HuH-7 (cell line): ENCODE measurements around the gene CX3CR1.
"Not testable (repeated sequence)": the region's sequence is repeated elsewhere in the genome, so short reads cannot be mapped to it uniquely, and the experiment has no call there.

Experiments used
- DNase-seq: peaks from one replicate; pipeline ENCODE4 v3.0.0; 2011; ENCODE audit warnings: low spot score

Gene CX3CR1

DNA sequence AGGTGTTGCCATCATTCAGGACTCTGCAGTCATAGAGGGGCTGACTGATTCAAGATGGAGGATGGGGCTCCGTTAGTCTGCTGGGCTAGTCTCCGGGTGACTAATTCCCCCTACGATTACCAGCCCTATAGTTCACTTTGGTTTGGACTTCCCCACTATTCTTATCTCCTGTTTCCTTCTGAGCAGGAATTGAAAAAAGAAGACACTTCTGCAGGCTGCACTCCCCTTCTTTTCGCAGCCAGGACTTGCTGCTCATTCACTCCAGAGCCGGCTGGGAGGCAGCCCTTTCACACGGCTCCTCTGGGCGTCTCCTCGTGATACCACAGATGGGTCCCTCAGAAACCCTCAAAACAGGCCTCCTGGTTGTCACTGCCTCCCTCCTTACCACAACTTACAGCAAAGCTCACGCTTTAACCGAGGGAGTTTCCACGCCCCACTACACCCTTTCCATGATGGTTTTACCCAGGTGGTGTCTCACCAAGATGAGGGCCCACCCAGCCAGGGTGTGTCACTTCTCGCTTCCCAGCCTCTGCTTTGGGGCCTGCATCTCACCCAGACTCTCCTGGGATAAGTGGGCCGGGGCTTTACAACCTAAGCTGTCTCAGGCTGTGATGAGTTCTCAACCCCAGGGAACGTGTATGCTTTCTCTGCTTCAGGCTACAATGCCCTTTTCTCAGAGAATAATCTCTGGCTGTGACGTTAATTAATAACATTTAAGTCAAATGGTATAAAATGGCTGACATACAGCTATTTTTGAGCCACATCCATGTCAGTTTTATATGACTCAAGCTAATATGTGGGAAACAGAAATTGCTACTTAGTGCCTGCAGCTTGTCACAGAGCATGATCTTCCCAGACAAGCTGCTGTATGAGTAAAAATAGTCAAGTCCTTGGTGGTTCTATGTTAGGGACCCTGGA is 11.9 kb downstream of the CX3CR1 start:
- no peak for DNase-seq

DNA sequence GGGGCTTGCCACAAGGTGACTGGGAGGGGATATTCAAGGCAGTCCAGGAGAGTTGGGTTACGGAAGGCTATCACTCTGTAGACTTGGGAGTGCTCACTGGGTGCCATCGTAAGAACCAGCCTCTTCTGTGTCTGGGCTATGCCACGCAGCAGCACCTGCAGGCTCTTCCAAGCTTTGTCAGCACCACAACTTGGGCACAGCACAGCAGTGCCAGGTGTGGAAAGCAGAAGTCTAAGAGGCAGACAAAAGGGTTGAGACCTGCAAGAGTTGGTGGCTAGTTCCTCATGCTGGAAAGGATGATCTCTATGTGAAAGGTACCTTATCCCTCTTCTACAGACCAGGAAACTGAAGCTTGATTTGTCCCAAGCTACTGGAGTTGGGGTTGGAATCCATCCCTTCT is 15.8 kb downstream of the CX3CR1 start:
- DNase-seq: no peak

DNA sequence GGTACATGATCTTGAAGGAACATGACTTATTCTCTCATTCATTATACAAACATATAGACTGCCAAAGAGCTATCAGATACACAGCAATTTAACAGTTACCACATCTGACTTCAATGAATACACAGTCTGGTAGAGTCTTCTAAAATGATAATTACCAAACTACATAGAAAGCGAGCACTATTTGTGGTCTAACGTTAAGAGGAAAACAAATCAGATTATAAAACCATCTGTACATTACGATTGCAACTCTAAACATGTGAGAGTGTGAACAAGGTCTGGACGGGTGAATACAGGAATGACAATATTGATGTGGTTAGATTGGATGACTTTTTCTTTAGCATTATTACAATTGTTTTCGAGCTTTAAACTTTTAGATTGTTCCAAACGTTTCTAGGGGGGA is 16.3 kb downstream of the CX3CR1 start:
- DNase-seq: no peak

DNA sequence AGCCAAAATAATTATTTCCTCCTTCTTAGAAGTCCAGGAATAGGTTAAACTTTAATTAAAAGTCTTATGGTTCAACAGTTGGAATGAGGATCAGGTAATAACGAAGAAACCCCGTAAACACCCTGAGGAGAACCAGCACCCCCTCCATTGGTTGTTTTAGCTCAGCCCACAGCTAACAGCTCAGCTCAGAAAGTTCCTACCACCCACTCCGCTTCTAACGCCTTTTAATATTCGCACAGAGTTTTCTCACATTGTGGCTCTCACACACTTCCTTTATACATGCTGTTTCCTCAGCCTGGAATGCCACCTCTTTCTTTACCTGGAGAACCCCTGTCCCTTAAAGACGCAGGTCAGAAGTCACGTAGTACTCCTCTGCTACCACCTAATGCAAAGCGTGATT is 17.0 kb downstream of the CX3CR1 start:
- no peak for DNase-seq

DNA sequence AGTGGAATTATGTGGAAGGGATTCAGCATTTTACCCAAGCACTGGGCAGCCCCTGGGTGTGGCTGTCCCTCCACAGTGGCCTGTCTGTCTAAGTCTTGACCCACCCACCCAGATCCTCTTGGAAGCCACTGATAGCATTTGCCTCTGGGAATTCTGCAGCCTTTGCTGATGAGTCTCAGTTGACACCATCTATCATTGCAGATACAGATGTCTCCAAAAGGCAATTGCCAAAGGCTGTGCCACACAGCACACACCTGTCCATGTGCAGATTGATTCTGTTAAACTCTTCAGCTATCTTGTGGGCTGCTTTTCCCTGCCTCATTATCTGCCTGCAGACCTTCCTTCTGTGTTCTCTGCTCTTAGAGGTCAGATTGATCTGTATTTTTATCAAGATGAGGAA is 18.1 kb downstream of the CX3CR1 start:
- DNase-seq: no peak

DNA sequence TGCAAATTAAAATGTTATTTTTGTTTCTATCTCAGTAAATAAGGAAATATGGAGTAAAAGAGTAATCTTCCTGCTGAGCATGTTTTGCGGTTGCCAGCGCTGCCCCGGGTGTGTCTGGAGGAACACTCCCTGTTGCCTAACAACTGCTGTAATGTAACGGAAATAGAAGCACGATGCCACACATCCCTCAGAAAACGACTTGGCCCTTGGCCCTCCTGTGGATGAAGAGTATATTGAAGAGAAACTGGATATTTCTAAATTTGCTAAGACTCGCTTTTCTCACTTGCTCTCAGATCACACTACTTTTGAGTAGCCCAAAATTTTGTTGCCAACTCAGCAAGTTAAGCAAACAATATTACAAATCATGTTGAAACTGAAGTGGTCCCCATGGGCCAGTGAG is 18.9 kb downstream of the CX3CR1 start:
- peak; percentile 45 for DNase-seq

DNA sequence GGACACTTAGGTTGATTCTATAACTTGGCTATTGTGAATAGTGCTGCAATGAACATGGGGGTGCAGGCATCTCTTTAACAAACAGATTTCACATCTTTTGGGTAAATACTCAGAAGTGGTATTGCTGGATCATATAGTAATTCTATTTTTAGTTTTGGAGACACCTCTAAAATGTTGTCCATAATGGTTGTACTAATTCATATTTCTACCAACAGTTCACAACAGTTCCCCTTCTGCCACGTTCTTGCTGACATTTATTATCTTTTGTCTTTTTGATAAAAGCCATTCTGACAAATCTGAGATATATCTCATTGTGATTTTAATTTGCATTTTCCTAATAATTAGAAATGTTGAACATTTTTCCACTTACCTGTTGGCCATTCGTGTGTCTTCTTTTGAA is 19.5 kb downstream of the CX3CR1 start:
- DNase-seq: no peak

DNA sequence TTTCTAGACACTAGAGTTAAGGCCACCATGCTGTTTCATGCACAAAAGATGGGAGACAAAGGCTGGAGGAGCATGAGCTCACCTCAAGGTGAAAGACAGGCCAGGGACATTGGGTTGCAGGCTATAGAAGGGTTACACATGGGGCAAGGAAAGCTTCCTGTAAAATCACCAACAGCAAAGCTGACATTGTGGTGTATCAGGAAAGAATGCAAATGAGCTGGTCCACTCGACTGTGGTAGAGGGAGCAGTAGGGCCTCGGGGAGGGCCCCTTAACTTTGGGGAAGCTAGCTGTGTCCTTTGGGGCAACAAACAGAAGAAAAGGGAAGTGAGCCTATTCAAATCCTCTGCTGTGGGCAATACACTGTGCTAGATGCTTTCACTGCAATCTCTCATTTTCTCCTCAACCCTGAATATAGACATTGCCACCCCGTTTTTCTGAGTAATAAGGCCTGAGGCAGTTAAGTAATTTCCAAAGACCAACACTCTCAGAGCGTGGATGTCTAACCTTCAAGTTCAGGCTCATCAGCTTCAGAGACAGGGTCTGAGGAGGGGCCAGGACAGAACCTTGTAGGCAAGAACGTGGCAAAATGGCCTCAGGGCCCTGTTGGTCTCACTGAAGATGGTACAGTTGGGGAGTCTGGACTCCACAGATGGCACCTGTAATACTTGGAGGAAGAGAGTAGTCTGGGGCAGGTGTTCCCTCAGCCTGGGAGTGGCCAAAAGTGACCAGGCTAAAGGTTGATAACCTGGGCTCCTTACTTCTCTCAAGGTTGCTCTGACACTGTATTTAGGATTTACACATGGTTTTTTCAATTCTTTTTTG is 24.1 kb downstream of the CX3CR1 start:
- DNase-seq: no peak

DNA sequence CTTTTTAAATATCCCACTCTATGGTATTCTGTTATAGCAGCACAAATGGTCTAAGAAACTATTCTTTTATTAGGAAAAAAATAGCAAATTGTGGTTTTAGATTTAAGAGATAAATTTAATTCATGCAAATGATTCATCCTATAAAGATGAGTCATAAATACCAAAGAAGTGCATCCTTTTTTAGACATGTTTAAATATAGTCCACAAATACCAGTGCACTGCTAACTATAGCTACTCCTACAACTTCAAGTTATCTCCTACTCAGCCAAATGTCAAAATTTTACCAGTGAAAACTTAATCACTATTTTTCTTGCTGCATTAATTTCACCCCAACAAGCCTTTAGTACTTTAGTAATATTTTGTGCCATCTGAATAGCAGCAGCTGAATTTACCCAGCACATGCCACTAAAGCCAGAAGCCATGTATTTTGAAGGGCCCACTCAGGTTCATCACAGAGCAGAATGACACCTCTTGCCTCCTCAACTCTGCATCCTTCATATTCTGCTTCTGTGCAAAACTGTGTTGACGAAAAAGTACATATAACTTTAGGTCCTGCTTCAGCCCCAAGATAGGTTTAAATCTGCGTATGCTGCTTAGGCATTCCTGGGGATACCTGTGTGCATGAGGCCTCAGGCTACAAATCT is 24.9 kb downstream of the CX3CR1 start:
- DNase-seq: no peak

DNA sequence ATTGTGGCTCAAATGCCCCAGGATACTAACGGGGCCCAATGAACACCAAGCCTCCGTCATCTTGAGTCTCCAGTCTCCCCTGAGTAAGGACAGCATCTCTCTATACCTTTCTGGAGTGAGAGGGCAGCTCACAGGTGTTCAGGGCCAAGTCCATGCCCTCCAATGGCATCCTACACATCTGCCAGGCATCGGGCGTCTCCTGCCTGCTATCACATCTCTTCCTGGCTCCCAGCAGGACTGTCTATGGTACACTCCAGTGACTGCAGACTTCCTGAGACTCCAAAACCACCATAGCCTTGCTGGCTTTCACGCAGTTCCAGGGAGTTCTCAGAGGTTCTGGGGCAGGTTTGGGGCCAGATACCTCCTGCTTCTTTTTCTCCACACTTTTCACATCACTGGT is 28.3 kb downstream of the CX3CR1 start:
- DNase-seq: no peak

DNA sequence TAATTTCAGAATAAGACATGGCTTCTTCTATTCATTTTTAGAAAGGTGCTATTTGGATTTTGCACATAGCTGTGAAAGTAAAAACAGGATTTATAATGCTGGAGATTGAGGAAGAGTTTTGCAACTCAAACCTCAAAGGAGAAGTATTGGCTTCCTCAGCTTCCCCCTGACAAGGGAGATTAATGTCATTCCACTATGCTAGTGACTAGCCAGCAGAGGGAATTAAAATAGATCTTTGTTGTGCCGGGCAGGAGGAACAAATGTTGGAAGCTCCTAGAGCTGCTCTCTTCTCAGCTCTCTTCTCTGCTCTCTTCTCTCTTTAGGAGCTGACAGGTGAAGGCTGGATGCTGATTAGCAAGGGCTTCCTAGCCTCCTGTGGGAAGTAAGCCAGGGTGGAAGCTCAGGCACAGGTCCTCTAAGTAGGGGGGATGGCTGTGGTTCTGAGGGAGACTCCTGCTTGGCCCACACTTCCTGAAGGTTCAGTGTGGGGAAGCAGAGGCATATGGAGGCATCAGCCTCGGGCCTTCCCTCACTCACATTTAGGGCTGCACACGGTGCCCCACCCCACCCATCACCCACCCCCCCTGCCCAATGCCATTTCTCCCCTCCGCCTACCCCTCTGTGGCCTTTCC is 29.6 kb downstream of the CX3CR1 start:
- DNase-seq: no peak

DNA sequence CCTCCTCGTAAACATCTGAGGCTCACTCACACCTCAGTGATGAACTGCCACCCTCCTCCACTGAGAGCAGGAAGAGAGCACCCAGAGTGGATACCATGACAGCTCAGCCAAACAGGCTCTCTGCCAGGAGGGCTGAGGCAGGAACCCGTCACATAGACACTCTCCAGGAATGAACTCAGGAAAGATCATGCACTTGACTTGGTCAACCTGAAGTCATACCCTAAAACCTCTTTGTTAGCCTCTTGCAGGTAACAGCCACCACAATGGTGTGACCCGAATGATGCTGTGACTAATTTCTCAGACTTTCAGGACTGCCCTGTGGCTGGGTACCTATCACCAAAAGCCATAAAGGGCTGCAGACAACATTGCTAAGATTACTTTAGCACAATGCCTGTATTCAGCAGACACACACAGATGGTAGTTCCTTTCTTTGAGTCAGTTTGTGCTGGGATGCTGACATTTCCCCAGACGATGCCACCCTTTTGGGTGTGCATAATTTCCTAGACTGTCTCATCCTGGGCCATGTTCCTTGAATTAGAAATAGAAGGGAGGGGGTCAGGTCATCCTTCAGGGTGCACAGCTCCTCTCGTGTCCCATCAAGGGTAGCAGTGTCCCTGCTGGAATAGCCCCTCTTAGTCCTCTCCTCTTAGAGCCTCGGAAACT is 30.3 kb downstream of the CX3CR1 start:
- DNase-seq: no peak

DNA sequence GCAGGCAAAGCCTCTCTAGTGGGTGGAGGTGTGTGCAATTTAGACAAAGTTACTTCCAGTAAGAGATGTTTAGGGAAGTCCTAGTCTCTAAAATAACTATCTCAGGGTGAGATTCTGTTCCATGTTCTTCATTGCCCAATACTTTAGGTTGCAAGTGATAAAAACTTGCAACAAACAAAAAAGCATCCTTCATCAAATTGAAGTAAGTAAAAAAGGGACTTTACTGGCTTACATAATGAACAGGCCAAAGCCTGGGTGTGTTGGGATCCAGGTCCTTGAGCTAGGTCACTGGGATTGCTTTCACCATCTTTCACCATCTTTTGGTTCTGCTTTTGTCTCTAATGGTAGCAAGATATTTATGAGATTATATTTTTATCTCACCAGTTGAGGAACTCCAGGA is 38.3 kb downstream of the CX3CR1 start:
- no peak for DNase-seq

DNA sequence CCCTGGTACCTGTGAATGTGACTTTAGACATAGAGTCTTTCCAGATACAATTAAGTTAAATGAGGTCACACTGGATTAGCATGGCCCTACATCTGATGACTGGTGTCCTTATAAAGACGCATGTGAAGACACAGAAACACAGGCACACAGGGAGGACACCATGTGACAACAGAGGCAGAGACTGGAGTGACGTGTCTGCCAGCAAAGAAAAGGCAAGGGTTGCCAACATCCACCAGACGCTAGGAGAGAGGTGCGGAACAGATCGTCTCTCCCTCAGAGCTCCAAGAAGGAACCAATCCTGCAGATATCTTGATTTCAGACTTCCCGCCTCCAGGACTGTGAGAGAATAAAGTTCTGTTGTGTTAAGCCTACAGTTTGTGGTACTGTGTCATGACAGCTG is 42.8 kb downstream of the CX3CR1 start:
- DNase-seq: no peak

DNA sequence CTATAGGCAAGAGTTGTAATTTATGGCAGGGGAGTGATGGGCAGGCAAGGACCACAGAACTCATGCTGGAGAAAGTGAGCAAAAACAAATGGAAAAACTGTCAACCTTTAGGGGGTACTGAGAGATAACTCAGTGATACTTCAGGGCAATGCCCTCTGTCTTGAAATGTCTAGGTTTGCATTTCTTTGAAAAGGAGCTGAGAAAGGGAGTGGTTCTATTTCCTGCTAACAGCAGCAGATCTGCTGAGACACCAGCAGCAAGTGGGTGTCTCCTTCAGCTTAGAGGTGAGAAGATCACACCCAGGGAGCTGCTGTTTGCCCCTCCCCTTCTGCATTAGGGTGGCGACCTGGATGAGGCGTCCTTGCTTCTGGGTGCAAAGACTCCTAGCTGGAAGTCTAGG is 45.2 kb downstream of the CX3CR1 start:
- no peak for DNase-seq

DNA sequence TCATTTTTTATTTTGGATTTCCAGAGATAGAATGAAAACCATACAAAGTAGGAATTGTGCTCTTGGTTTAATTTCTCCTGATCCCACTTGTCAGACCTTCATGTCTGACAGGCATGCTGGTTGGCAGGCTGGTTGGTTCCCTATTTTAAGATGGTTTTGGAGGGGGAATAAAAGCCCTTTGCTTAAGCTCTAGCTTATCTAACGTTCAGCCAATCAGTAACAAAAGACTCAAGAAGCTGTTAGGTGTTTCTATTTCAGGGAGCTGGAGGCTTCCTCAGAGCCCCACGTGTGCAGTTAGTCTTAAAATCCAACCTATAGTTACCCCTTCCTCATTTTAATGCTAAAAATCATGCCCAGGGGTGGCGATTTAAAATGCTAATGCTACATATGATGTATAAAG is 47.0 kb downstream of the CX3CR1 start:
- DNase-seq: no peak

DNA sequence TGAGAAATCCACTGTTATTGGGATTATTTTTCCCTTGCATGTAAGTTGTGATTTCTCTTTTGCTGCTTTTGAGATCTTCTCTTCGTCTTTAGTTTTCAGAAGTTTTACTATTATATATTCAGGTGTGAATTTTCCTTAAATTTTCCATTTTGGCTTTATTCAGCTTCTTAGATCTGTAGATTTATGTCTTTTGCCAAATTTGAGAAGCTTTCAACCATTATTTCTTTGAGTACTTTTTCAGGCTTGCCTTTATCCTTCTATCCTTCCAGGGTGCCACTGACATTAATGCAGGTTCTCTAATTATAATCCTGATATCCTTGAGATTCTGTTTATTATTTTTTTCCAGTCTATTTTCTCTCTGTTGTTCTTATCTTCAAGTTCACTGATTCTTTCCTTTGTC is 49.4 kb downstream of the CX3CR1 start:
- no peak for DNase-seq

DNA sequence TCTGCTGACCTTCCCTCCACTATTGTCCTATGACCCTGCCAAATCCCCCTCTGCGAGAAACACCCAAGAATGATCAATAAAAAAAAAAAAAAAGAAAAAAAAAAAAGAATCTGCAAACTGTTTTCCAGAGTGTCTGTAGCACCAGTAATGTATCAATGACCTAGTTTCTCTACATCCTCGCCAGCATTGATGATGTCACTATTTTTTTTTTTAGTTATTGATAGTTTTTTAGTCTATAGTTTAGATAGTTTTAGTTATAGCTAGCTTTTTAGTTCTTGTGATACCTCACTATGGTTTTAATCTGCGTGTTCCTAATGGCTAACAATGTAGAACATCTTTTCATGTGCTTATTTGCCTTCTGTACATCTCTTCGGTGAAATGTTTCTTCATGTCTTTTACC is 51.3 kb downstream of the CX3CR1 start:
- no peak for DNase-seq

DNA sequence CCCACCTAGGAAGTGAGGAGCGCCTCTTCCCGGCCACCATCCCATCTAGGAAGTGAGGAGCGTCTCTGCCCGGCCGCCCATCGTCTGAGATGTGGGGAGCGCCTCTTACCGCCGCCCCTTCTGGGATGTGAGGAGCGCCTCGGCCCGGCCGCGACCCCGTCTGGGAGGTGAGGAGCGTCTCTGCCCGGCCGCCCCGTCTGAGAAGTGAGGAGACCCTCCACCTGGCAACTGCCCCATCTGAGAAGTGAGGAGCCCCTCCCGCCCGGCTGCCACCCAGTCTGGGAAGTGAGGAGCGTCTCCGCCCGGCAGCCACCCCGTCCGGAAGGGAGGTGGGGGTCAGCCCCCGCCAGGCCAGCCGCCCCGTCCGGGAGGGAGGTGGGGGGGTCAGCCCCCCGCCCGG is 52.2 kb downstream of the CX3CR1 start:
- DNase-seq: not testable (repeated sequence)

DNA sequence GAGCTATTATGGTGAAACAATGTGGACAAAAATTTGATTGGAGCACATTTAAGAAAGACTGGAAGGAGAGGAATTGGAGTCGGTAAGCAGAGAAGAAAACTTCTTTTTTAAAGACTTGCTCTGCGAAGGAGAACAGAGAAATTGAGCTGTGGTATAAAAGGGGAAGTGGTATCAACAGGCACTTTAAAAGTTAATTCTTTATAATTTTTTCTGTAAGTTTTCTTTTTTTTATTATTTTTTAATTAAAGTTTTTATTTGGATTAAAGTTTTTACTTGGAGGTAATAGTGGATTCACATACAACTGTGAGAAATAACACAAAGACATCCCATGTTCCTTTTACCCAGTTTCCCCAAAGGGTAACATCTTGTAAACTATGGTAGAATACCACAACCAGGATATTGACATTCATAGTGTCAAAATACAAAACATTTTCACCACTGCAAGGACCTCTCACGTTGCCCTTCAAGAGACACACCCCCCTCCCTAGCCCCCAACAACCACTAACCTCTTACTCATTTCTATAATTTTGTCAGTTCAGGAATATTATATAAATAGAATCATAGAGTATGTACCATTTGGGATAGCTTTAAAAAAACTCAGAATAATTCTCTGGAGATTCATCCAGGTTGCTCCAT is 53.6 kb downstream of the CX3CR1 start:
- DNase-seq: no peak

DNA sequence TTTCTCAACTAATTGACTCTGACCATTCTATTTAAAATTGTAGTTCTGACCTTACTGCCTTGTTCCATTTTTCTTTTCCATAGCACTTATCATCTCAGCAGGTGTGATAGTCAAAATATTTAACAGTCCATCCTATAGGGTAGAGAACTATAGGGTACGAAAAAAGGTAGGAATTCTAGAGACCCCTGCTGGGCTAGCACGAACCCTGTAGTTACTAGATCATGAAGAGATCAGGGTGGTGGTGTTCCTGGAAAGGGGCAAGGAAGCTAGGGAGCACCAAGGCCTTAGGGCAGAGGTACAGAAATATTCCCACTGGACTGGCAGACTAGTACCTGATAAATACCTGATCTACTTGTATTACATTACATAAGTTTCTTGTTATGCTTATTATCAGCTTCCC is 55.5 kb downstream of the CX3CR1 start:
- no peak for DNase-seq
